Endothelial cell of umbilical vein (primary cell): ENCODE results near the gene SFI1.

Source experiments
- CTCF ChIP-seq, 2 donors: IDR thresholded peaks; 1 replicate in 1 of 2; 2 replicates in 1 of 2; pipeline ENCODE4 v1.5.1; 2011; ENCODE audit warnings: low read length in 2 of 2, mild to moderate bottlenecking in 2 of 2, moderate library complexity in 2 of 2, control low read depth in 1 of 2, inconsistent platforms in 1 of 2, low read depth in 1 of 2; ENCODE audit not compliant: insufficient read depth in 1 of 2; ENCODE audit errors: extremely low read depth in 1 of 2
- EZH2 ChIP-seq: IDR thresholded peaks from 2 replicates; pipeline ENCODE4 v1.6.1; 2012; ENCODE audit warnings: borderline replicate concordance, low read depth, mild to moderate bottlenecking, moderate library complexity, low read length, inconsistent platforms; ENCODE audit not compliant: severe bottlenecking
- FOS ChIP-seq: IDR thresholded peaks from 2 replicates; pipeline ENCODE4 v1.6.1; 2011; ENCODE audit warnings: mild to moderate bottlenecking, low read length, moderate library complexity, borderline replicate concordance; ENCODE audit not compliant: insufficient read depth
- MYC ChIP-seq: IDR thresholded peaks from one replicate; pipeline ENCODE4 v1.6.1; 2011; ENCODE audit warnings: mild to moderate bottlenecking, low read depth, low read length
- POLR2A ChIP-seq: IDR thresholded peaks from 2 replicates; pipeline ENCODE4 v1.6.1; 2012; ENCODE audit warnings: low read depth, mild to moderate bottlenecking, control low read depth, low read length
- POLR2AphosphoS5 ChIP-seq: IDR thresholded peaks from 2 replicates; pipeline ENCODE4 v1.6.1; 2012; ENCODE audit warnings: low read depth, mild to moderate bottlenecking, control low read depth, low read length, moderate library complexity; ENCODE audit not compliant: insufficient read depth

DNA sequence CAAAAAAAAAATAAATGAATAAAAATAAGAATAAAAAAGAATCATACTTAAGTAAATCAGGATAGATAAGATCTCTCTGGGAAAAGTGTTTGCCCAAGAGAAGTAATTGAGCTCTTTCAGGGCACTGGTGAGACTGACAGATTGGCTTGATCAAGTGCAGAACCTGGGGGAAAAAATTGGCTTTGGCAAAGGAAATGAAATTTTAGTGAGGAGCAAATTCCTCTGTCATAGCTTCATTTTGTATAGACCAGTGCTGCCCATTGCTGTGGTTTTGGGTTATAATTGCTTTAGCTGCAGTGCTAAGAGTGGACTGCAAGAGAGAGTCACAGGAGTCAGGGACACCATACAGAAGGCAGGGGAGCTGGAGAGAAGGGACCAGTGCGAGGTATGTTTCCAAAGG is 35.7 kb downstream of the SFI1 start:
- no peak for TF ChIP-seq POLR2A
- no peak for TF ChIP-seq CTCF (IDR thresholded peaks at IDR 0.05; ENCODE audit: extremely low read depth in 1 of 2, insufficient read depth in 1 of 2, low read depth in 1 of 2, low read length in 2 of 2)
- no peak for TF ChIP-seq POLR2AphosphoS5
- no peak for TF ChIP-seq FOS
- no peak for TF ChIP-seq MYC
- TF ChIP-seq EZH2 = no peak
